Colonic mucosa (tissue), 4 donors: ENCODE results near the gene SLX4IP. TPM values are rescaled to one million over a fixed set of nuclear protein-coding genes. Genes with fewer than 3 reads are reported as not detected.

Source experiments
- DNase-seq: peaks from one replicate; pipeline ENCODE4 v3.0.0-alpha.2; 2020
- H3K27ac ChIP-seq: fragments of 200-600 bp; one replicate; pipeline ENCODE4 v1.8.0; 2021
- H3K27me3 ChIP-seq: fragments of 200-600 bp; one replicate; pipeline ENCODE4 v1.8.0; 2021
- H3K36me3 ChIP-seq: fragments of 200-600 bp; one replicate; pipeline ENCODE4 v1.8.0; 2021
- H3K4me1 ChIP-seq: fragments of 200-600 bp; one replicate; pipeline ENCODE4 v1.8.0; 2021; ENCODE audit warnings: mild to moderate bottlenecking
- H3K4me3 ChIP-seq: fragments of 200-600 bp; one replicate; pipeline ENCODE4 v1.8.0; 2021
- H3K9ac ChIP-seq, 2 donors: one replicate each; pipeline ENCODE4 v1.7.0; 2013; ENCODE audit warnings: control low read depth in 2 of 2, low read depth in 2 of 2, low read length in 2 of 2
- H3K9me3 ChIP-seq: fragments of 200-600 bp; one replicate; pipeline ENCODE4 v1.8.0; 2021
- intact Hi-C: fragments of 100-400 bp; cut with DNase I; formaldehyde crosslinking; loops from one replicate; pipeline ENCODE4 v1.14.1; 2022
- total RNA-seq, 2 donors: library from RNA; stranded (reverse); fragmentation: NEBNext Ultra II Directional in 1 of 2; extraction: Animal tissue kit (Norgen Biotek cat#: 25700) in 1 of 2; gene quantifications; one replicate each; pipeline ENCODE4 v1.2.1, GENCODE V29; 2021
- TF ChIP-seq, protein P1 (sequence below): fragments of 200-600 bp; IDR thresholded peaks from one replicate; pipeline ENCODE4 v1.8.0; 2022; ENCODE audit warnings: antibody characterized with exemption, mild to moderate bottlenecking
- donor health status: healthy.
- donor health status: DM: no; HTN: no; CAD: no.
- donor health status: DM: no; HTN: no; CAD: no.

Gene SLX4IP
- total RNA-seq, 2 donors from 2014 or later, result 5.0 to 8.8 TPM

DNA sequence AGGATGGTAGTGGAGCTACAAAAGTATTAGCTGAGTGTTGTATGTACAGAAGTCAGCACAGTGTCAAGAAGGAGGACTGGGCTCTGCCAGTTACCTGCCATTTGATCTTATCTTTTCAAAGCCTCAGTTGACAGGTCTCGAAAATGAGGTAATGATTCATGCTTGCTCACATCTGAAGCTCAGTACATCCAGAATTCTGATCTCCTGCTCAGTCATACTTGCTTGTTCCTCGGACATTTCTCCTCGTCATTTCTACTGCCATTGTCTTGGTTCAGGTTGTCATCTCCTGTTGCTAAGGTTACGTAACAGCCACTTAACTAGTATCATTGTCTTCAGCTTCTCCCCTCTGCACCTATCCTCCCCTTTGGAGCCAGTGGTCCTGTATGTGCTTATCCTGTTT, 89.5 kb downstream of the SLX4IP start:
- Histone ChIP-seq H3K27me3 (no peaks in the 10 kb centered on the region), H3K4me1 (no peaks in the 10 kb centered on the region), H3K4me3 (no peak overlapping the region), H3K9me3 (no peaks in the 10 kb centered on the region), H3K36me3 (no peaks in the 10 kb centered on the region), H3K27ac (no peak overlapping the region), H3K9ac (no peak overlapping the region)
- intact Hi-C loops, result no loop called here
- no peak for DNase-seq
- TF ChIP-seq, protein P1, sequence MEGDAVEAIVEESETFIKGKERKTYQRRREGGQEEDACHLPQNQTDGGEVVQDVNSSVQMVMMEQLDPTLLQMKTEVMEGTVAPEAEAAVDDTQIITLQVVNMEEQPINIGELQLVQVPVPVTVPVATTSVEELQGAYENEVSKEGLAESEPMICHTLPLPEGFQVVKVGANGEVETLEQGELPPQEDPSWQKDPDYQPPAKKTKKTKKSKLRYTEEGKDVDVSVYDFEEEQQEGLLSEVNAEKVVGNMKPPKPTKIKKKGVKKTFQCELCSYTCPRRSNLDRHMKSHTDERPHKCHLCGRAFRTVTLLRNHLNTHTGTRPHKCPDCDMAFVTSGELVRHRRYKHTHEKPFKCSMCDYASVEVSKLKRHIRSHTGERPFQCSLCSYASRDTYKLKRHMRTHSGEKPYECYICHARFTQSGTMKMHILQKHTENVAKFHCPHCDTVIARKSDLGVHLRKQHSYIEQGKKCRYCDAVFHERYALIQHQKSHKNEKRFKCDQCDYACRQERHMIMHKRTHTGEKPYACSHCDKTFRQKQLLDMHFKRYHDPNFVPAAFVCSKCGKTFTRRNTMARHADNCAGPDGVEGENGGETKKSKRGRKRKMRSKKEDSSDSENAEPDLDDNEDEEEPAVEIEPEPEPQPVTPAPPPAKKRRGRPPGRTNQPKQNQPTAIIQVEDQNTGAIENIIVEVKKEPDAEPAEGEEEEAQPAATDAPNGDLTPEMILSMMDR, result no peak

- H3K36me3 ChIP-seq, result no peaks in the 10 kb centered on the region
- H3K27ac ChIP-seq, result no peak overlapping the region
- no peaks in the 10 kb centered on the region for H3K27me3 ChIP-seq
- no peak overlapping the region for H3K4me3 ChIP-seq
- no peaks in the 10 kb centered on the region for H3K4me1 ChIP-seq
- TF ChIP-seq, protein P1, result no peak
- H3K9ac ChIP-seq, result no peak overlapping the region
- no peaks in the 10 kb centered on the region for H3K9me3 ChIP-seq
- intact Hi-C loops, result no loop called here
- DNase-seq, result no peak
These were observed 92.7 kb downstream of the SLX4IP start for GRCh38 chr20:10527781-10528180.

- no peaks in the 10 kb centered on the region for H3K27me3 ChIP-seq
- H3K4me1 ChIP-seq, result no peaks in the 10 kb centered on the region
- TF ChIP-seq, protein P1, result no peak
- no peak for DNase-seq
- no peak overlapping the region for H3K9ac ChIP-seq
- no peaks in the 10 kb centered on the region for H3K9me3 ChIP-seq
- H3K4me3 ChIP-seq, result no peak overlapping the region
- H3K27ac ChIP-seq, result no peak overlapping the region
- no peaks in the 10 kb centered on the region for H3K36me3 ChIP-seq
- intact Hi-C loops, result no loop called here
These were observed 95.8 kb downstream of the SLX4IP start for GRCh38 chr20:10530883-10531282.

DNA sequence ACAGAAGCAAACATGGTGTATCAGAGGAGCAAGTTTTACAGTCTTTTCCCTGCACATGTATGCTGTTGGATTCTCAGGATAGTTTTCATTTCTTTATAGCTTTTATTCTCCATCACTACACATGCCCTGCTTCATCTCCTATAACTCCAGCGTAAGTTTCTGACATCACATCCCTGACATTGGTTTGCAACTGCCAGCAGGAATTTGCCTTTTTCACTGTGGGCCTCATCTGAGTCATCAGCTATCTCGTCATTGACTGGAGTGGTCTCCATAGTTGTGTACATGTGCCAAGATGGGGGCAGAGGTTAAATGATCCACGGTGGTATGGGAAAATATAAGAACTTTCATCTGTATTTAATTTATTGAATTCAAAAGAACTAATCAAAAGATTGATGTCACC, 96.7 kb downstream of the SLX4IP start:
- no peaks in the 10 kb centered on the region for H3K36me3 ChIP-seq
- TF ChIP-seq, protein P1, result no peak
- H3K27ac ChIP-seq, result no peak overlapping the region
- H3K4me1 ChIP-seq, result no peaks in the 10 kb centered on the region
- H3K4me3 ChIP-seq, result no peak overlapping the region
- no peak for DNase-seq
- intact Hi-C loops, result no loop called here
- H3K27me3 ChIP-seq, result no peaks in the 10 kb centered on the region
- no peak overlapping the region for H3K9ac ChIP-seq
- H3K9me3 ChIP-seq, result no peaks in the 10 kb centered on the region

DNA sequence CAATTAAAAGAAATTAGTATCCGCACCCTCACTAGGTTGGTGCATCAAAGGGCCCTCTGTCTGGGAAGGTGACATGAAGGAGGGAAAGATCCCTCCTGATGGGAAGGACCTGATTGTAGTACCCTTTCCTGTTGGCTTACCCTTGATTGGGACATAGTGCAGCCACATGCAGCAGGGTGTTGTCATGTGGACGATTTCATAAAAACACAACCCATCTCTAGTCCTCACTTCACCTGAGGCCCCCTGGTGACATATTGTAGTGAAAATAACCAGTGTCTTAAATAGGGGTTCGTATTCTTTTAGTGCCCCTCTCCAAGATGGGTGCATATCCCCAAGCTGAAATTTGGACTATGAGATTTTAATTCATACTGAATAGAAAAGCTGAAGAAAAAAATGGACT, 97.3 kb downstream of the SLX4IP start:
- intact Hi-C loops, result no loop called here
- TF ChIP-seq, protein P1, result no peak
- Histone ChIP-seq H3K27me3 (no peaks in the 10 kb centered on the region), H3K9ac (no peak overlapping the region), H3K4me1 (no peaks in the 10 kb centered on the region), H3K36me3 (no peaks in the 10 kb centered on the region), H3K27ac (no peak overlapping the region), H3K9me3 (no peaks in the 10 kb centered on the region), H3K4me3 (no peak overlapping the region)
- no peak for DNase-seq

DNA sequence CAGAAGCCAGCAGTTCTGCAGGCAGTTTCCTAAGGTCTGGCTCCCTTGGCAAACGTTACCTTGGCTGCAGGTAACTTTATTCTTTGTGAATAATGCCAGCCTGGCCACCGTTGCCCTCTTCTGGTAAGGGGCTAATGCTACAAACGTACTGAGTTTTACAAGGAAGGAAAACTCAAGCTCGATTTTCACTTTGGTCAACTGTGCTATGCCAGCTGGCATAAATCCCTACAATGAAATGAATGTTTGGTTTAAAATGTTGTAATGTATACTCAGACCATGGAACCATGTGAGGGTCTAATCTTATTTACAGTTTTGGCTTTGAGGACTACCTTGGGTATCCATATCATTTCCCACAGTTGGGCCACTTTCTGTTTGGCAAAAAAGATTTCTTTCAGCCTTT, 101.4 kb downstream of the SLX4IP start:
- H3K27ac ChIP-seq, result no peak overlapping the region
- intact Hi-C loops, result no loop called here
- peaks cover 4% of the 10 kb centered on the region for H3K4me1 ChIP-seq
- TF ChIP-seq, protein P1, result no peak
- H3K27me3 ChIP-seq, result no peaks in the 10 kb centered on the region
- H3K9me3 ChIP-seq, result no peaks in the 10 kb centered on the region
- no peak for DNase-seq
- H3K4me3 ChIP-seq, result no peak overlapping the region
- H3K36me3 ChIP-seq, result no peaks in the 10 kb centered on the region
- H3K9ac ChIP-seq, result no peak overlapping the region
